Neural progenitor cell (in vitro differentiated cells): ENCODE measurements around the gene PRKCH.

Source experiments
- CTCF ChIP-seq: fragments of 200-600 bp; sonication (generic); IDR thresholded peaks from 2 replicates; pipeline ENCODE4 v1.5.1; 2017; ENCODE audit warnings: antibody characterized with exemption, mild to moderate bottlenecking
- EZH2phosphoT487 ChIP-seq: fragments of 200-600 bp; sonication (generic); IDR thresholded peaks from 2 replicates; pipeline ENCODE4 v1.6.1; 2017; ENCODE audit warnings: antibody characterized with exemption

DNA sequence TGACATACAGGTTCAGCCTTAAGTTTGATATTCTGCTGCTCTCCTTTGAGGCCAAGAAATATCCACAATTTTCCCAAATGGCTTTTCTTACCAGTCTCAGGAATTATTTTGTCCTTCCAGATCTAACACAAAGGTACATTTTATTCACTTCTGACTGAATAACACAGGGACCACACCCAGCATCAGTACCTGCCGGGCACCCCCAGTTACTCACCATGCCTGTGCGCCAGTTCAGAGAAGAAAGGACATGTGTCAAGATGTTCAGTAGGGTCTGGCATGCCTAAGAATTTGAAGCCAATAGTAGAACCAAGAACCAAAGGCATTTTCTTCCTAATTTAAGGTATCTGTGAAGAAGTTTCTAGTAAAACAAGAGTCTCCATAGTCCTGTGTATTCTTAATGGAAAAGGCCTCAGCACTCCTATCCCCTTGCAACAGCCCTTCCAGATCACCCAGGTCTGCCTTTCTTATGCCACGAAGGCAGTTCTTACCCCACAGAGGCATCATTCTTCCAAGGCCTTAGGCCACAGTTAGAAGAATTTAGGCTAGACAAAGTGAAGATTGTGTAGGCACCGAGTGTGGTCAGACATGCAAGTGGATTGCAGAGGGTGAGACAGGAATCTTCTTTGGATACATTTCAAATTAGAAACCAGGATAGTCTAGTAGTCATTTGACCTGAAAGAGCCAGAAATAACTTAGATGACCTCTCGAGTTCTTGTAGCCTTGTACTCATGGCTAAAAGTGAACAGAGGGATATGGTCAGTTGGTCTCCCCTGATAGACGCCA, 233.9 kb downstream of the PRKCH start:
- TF ChIP-seq CTCF = no peak
- no peak for TF ChIP-seq EZH2phosphoT487
